Hepatocyte (in vitro differentiated cells): ENCODE data around the gene POLR2L. TPM values are rescaled to one million over a fixed set of nuclear protein-coding genes. Genes with fewer than 3 reads are reported as not detected.

Experiments
- DNase-seq: peaks from one replicate; pipeline ENCODE4 v3.0.0-alpha.2; 2016; ENCODE audit warnings: low spot score
- H2AFZ ChIP-seq: fragments of 200-600 bp; sonication (generic); 2 replicates; pipeline ENCODE4 v1.6.0; 2016; ENCODE audit warnings: antibody characterized with exemption, mild to moderate bottlenecking
- H3K27ac ChIP-seq: fragments of 200-600 bp; sonication (generic); 2 replicates; pipeline ENCODE4 v1.5.1; 2016; ENCODE audit warnings: mild to moderate bottlenecking
- H3K27me3 ChIP-seq: fragments of 200-600 bp; sonication (generic); 2 replicates; pipeline ENCODE4 v1.6.1; 2016
- H3K36me3 ChIP-seq: fragments of 200-600 bp; sonication (generic); replicated peaks from 2 replicates; pipeline ENCODE4 v1.5.1; 2016; ENCODE audit warnings: low read depth; ENCODE audit not compliant: insufficient read depth
- H3K4me1 ChIP-seq: fragments of 200-600 bp; sonication (generic); 2 replicates; pipeline ENCODE4 v1.5.1; 2016; ENCODE audit warnings: mild to moderate bottlenecking, moderate library complexity; ENCODE audit not compliant: insufficient read depth
- H3K4me2 ChIP-seq: fragments of 200-600 bp; sonication (generic); 2 replicates; pipeline ENCODE4 v1.6.0; 2016
- H3K4me3 ChIP-seq: fragments of 200-600 bp; sonication (generic); 2 replicates; pipeline ENCODE4 v1.5.1; 2016; ENCODE audit warnings: mild to moderate bottlenecking
- H3K79me2 ChIP-seq: fragments of 200-600 bp; sonication (generic); 2 replicates; pipeline ENCODE4 v1.6.0; 2017; ENCODE audit warnings: mild to moderate bottlenecking
- H3K9me2 ChIP-seq: fragments of 200-600 bp; sonication (generic); replicated peaks from 2 replicates; pipeline ENCODE4 v1.6.0; 2017; ENCODE audit warnings: mild to moderate bottlenecking; ENCODE audit not compliant: insufficient read depth
- H3K9me3 ChIP-seq: fragments of 200-600 bp; sonication (generic); 2 replicates; pipeline ENCODE4 v1.5.1; 2016; ENCODE audit warnings: low read depth, mild to moderate bottlenecking
- H4K20me1 ChIP-seq: fragments of 200-600 bp; sonication (generic); 2 replicates; pipeline ENCODE4 v1.6.0; 2016; ENCODE audit warnings: mild to moderate bottlenecking; ENCODE audit not compliant: insufficient read depth, poor library complexity, severe bottlenecking
- CTCF ChIP-seq: fragments of 200-600 bp; sonication (generic); IDR thresholded peaks from 2 replicates; pipeline ENCODE4 v1.5.1; 2016; ENCODE audit warnings: antibody characterized with exemption, mild to moderate bottlenecking; ENCODE audit not compliant: poor library complexity
- EZH2 ChIP-seq: fragments of 200-600 bp; sonication (generic); IDR thresholded peaks from 2 replicates; pipeline ENCODE4 v1.6.1; 2016; ENCODE audit warnings: antibody characterized with exemption, mild to moderate bottlenecking, borderline replicate concordance
- EZH2phosphoT487 ChIP-seq: fragments of 200-600 bp; sonication (generic); IDR thresholded peaks from one replicate; pipeline ENCODE4 v1.6.1; 2018; ENCODE audit warnings: antibody characterized with exemption, mild to moderate bottlenecking, low read depth, moderate library complexity; ENCODE audit not compliant: unreplicated experiment, severe bottlenecking
- WGBS: methylation state at CpG from one replicate; pipeline ENCODE4 v1.1.6; 2016; ENCODE audit warnings: low lambda C conversion rate; ENCODE audit errors: missing lambda C conversion rate; 5-methylcytosine and 5-hydroxymethylcytosine counted together
- polyA plus RNA-seq: library from polyadenylated mRNA; unstranded; fragments of >200 nt; fragmentation: Nextera tagmentation; extraction: Ambion mirVana; gene quantifications from 2 replicates; pipeline ENCODE4 v1.2.1, GENCODE V29; 2016
- total RNA-seq: library from RNA; depleted of rRNA; stranded (reverse); fragments of >200 nt; gene quantifications from 2 replicates; pipeline ENCODE4 v1.2.3, GENCODE V29; 2014

Gene POLR2L
- total and polyA plus RNA-seq, 2 experiments from 2014 or later = 38.0 to 372 TPM

GRCh38 chr11:848380-848931 lies 6.1 kb upstream of the POLR2L start:
- Histone ChIP-seq H3K4me3 (no peak overlapping the region), H3K79me2 (no peaks in the 10 kb centered on the region), H3K9me3 (no peaks in the 10 kb centered on the region), H3K27ac (no peak overlapping the region), H3K9me2 (no peaks in the 10 kb centered on the region), H3K36me3 (no peaks in the 10 kb centered on the region), H4K20me1 (peaks cover 18% of the 10 kb centered on the region), H3K4me1 (peaks cover 53% of the 10 kb centered on the region), H2AFZ (no peak overlapping the region), H3K27me3 (peaks cover 4% of the 10 kb centered on the region), H3K4me2 (peak overlapping the region; percentile 96)
- 27% methylated on average over 14 of the region's 14 CpGs for whole genome bisulfite sequencing
- TF ChIP-seq CTCF (peak; percentile 68), EZH2 (no peak)
- DNase-seq = peak; percentile 71

- Histone ChIP-seq H3K9me2 (no peaks in the 10 kb centered on the region), H3K36me3 (no peaks in the 10 kb centered on the region), H3K79me2 (no peaks in the 10 kb centered on the region), H3K9me3 (no peaks in the 10 kb centered on the region), H3K4me1 (peaks cover 55% of the 10 kb centered on the region), H2AFZ (no peak overlapping the region), H3K27me3 (peaks cover 4% of the 10 kb centered on the region), H4K20me1 (peaks cover 18% of the 10 kb centered on the region), H3K4me2 (peak overlapping the region; percentile 96), H3K27ac (no peak overlapping the region), H3K4me3 (no peak overlapping the region)
- 98% methylated on average over 10 of the region's 18 CpGs for WGBS
- TF ChIP-seq CTCF (no peak), EZH2phosphoT487 (no peak), EZH2 (no peak)
- DNase-seq = no peak
Observed at GRCh38 chr11:847876-848275, 5.5 kb upstream of the POLR2L start.

GRCh38 chr11:846496-847098 lies 4.3 kb upstream of the POLR2L start:
- H3K9me3 ChIP-seq = no peaks in the 10 kb centered on the region
- 91% methylated on average over 11 of the region's 11 CpGs for whole genome bisulfite sequencing
- peak overlapping the region; percentile 72 for H3K27ac ChIP-seq
- no peaks in the 10 kb centered on the region for H3K9me2 ChIP-seq
- H3K36me3 ChIP-seq = no peaks in the 10 kb centered on the region
- peaks cover 4% of the 10 kb centered on the region for H3K27me3 ChIP-seq
- TF ChIP-seq EZH2phosphoT487 (no peak), CTCF (no peak), EZH2 (no peak)
- H2AFZ ChIP-seq = no peak overlapping the region
- H3K4me2 ChIP-seq = peak overlapping the region; percentile 94
- peaks cover 55% of the 10 kb centered on the region for H3K4me1 ChIP-seq
- peaks cover 7% of the 10 kb centered on the region for H3K79me2 ChIP-seq
- H3K4me3 ChIP-seq = no peak overlapping the region
- no peak for DNase-seq
- peaks cover 24% of the 10 kb centered on the region for H4K20me1 ChIP-seq
